Natural killer cell (primary cell): ENCODE results near the gene ZNF8. TPM values are rescaled to one million over a fixed set of nuclear protein-coding genes. Genes with fewer than 3 reads are reported as not detected.
A peak's percentile ranks its signal among the peaks of the same experiment; 100 is the strongest.

Source experiments
- ATAC-seq, 3 donors: fragments of 150-1000 bp in 2 of 3; fragments of 200-7000 bp in 1 of 3; cut with Tn5 transposase; 1 replicate in 1 of 3; 2 replicates in 2 of 3; pipeline ENCODE4 v1.10.0; 2021; ENCODE audit warnings: mild to moderate bottlenecking in 2 of 3, moderate library complexity in 2 of 3
- DNase-seq, 2 donors: peaks; one replicate each; pipeline versions ENCODE4 v3.0.0 to v3.0.0-alpha.2; 2013 to 2021; ENCODE audit warnings: mixed read lengths in 1 of 2
- H3K27ac ChIP-seq: one replicate; pipeline ENCODE4 v1.5.1; 2013; ENCODE audit warnings: mild to moderate bottlenecking, low read length
- H3K27me3 ChIP-seq: one replicate; pipeline ENCODE4 v1.6.1; 2013; ENCODE audit warnings: low read length; ENCODE audit not compliant: control insufficient read depth, insufficient read depth
- H3K36me3 ChIP-seq: one replicate; pipeline ENCODE4 v1.6.1; 2013; ENCODE audit warnings: low read length; ENCODE audit not compliant: control insufficient read depth, insufficient read depth
- H3K4me1 ChIP-seq: one replicate; pipeline ENCODE4 v1.6.1; 2013; ENCODE audit warnings: low read length; ENCODE audit not compliant: control insufficient read depth, insufficient read depth
- H3K4me3 ChIP-seq: one replicate; pipeline ENCODE4 v1.5.1; 2013; ENCODE audit warnings: low read length
- H3K9me3 ChIP-seq: one replicate; pipeline ENCODE4 v1.6.1; 2013; ENCODE audit warnings: low read length; ENCODE audit not compliant: control insufficient read depth, insufficient read depth
- H3K27ac Mint-ChIP-seq, 2 donors: one replicate each; pipeline ENCODE4 v1.8.0; 2022; ENCODE audit warnings: mild to moderate bottlenecking in 2 of 2, mixed read lengths in 2 of 2, moderate library complexity in 1 of 2
- H3K27me3 Mint-ChIP-seq, 2 donors: one replicate each; pipeline ENCODE4 v1.8.0; 2022; ENCODE audit warnings: low read depth in 2 of 2, mixed read lengths in 2 of 2
- H3K36me3 Mint-ChIP-seq: one replicate; pipeline ENCODE4 v1.8.0; 2022; ENCODE audit warnings: mixed read lengths
- H3K4me1 Mint-ChIP-seq, 2 donors: one replicate each; pipeline ENCODE4 v1.8.0; 2022; ENCODE audit warnings: mixed read lengths in 2 of 2
- H3K4me3 Mint-ChIP-seq: one replicate; pipeline ENCODE4 v1.8.0; 2022; ENCODE audit warnings: mild to moderate bottlenecking, moderate library complexity, mixed read lengths
- H3K9me3 Mint-ChIP-seq, 2 donors: one replicate each; pipeline ENCODE4 v1.8.0; 2022; ENCODE audit warnings: mixed read lengths in 2 of 2
- WGBS: methylation state at CpG from one replicate; pipeline ENCODE4 v1.1.7; 2013; ENCODE audit warnings: missing lambda C conversion rate; ENCODE audit not compliant: insufficient coverage; 5-methylcytosine and 5-hydroxymethylcytosine counted together
- intact Hi-C: fragments of 100-400 bp; cut with micrococcal nuclease; formaldehyde crosslinking; loops from one replicate; pipeline ENCODE4 v1.14.2; 2022
- total RNA-seq, 4 donors: library from RNA; stranded (reverse); fragments of 120-200 nt in 1 of 4; gene quantifications; one replicate each; pipeline versions ENCODE4 v1.2.3 to v1.2.4, GENCODE V29; 2013 to 2022
- TF ChIP-seq, protein P1 (sequence below): fragments of 200-600 bp; IDR thresholded peaks from one replicate; pipeline ENCODE4 v1.8.0; 2022; ENCODE audit warnings: antibody characterized with exemption

Gene ZNF8
- total RNA-seq, 3 donors from 2014 or later (not counting 1 experiment from before 2014, with no cell fraction given): 6.4 to 8.7 (median 7.7) TPM

DNA sequence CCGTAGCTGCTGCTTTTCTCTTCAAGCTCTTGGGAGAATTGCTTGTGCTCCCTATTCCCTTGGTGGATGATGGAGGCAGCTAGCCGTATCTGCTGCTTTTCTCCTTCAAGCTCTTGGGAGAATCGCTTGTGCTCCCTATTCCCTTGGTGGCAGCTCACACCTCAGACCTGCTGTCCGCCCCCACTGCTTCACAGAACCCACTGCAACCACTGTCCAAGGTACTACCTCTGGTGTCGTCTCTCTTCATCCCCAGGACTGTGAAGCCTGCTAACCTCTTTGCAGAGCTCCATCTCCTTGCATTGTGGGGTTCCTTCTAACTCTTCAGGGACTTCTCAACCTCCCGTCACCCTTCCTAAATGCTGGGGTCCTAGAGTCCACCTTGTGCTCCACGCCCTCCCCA is 21.9 kb downstream of the ZNF8 start:
- no peaks in the 10 kb centered on the region for H3K36me3 Mint-ChIP-seq
- intact Hi-C loops: no loop called here
- Histone ChIP-seq H3K36me3 (peaks cover 8% of the 10 kb centered on the region), H3K4me3 (no peak overlapping the region), H3K27me3 (no peaks in the 10 kb centered on the region), H3K4me1 (peaks cover 1% of the 10 kb centered on the region), H3K9me3 (peaks cover 5% of the 10 kb centered on the region), H3K27ac (no peak overlapping the region)
- no peaks in the 10 kb centered on the region for H3K27me3 Mint-ChIP-seq
- no peak overlapping the region for H3K4me3 Mint-ChIP-seq
- no peaks in the 10 kb centered on the region for H3K9me3 Mint-ChIP-seq
- ATAC-seq (no peak), DNase-seq (no peak)
- TF ChIP-seq, protein P1, sequence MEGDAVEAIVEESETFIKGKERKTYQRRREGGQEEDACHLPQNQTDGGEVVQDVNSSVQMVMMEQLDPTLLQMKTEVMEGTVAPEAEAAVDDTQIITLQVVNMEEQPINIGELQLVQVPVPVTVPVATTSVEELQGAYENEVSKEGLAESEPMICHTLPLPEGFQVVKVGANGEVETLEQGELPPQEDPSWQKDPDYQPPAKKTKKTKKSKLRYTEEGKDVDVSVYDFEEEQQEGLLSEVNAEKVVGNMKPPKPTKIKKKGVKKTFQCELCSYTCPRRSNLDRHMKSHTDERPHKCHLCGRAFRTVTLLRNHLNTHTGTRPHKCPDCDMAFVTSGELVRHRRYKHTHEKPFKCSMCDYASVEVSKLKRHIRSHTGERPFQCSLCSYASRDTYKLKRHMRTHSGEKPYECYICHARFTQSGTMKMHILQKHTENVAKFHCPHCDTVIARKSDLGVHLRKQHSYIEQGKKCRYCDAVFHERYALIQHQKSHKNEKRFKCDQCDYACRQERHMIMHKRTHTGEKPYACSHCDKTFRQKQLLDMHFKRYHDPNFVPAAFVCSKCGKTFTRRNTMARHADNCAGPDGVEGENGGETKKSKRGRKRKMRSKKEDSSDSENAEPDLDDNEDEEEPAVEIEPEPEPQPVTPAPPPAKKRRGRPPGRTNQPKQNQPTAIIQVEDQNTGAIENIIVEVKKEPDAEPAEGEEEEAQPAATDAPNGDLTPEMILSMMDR: no peak
- WGBS: 97% methylated on average over 7 of the region's 7 CpGs
- H3K4me1 Mint-ChIP-seq: peaks cover 13 to 19% of the 10 kb centered on the region in 2 donors
- no peak overlapping the region for H3K27ac Mint-ChIP-seq

DNA sequence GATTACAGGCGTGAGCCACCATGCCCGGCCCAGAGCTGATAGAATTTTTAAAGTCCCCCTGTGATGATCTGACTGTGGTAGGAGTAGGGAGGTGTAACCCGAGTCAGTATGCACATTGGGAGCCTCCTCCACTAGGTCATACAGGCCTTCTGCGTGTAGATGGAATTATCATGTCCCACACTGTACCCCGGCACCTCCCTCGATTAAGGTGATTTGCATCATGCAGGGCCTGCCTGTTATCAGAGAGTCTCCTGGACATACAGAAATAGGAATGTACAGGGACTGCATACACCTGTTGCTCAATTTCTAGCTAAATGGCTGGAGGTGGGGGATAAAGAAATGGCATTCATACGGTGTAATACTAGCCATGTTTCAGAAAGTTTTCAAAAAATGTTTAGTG is 25.5 kb downstream of the ZNF8 start:
- Mint-ChIP-seq H3K4me3 (peak overlapping the region; percentile 98), H3K27me3 (no peaks in the 10 kb centered on the region), H3K9me3 (no peaks in the 10 kb centered on the region), H3K4me1 (peaks cover 29 to 45% of the 10 kb centered on the region in 2 donors), H3K27ac (peak overlapping the region; percentile 99), H3K36me3 (no peaks in the 10 kb centered on the region)
- no peak overlapping the region for H3K4me3 ChIP-seq
- DNase-seq: no peak
- H3K36me3 ChIP-seq: peaks cover 33% of the 10 kb centered on the region
- TF ChIP-seq, protein P1: no peak
- WGBS: 98% methylated on average over 7 of the region's 7 CpGs
- H3K27me3 ChIP-seq: no peaks in the 10 kb centered on the region
- no peak for ATAC-seq
- peaks cover 5% of the 10 kb centered on the region for H3K9me3 ChIP-seq
- H3K4me1 ChIP-seq: peaks cover 10% of the 10 kb centered on the region
- peak overlapping the region; percentile 84 for H3K27ac ChIP-seq
- intact Hi-C loops: loop anchor here (2.0 kb wide), 1 partner anchor 121 kb away; the partner anchor contains the start of gene ZNF274

DNA sequence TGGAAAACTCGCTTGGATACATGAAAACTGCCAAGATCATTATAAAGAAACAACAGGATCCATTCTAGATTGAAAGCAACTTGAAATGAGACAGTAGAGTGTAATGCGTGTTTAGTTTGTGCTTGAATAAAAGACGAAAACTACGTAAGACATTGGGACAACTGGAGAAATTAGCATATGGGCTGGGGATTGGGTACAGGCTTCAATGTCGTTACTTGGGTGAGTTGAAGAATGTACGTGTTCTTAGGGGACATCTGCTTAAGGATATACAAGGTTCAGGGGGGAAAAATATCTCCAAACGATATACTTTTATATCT is 26.0 kb downstream of the ZNF8 start:
- H3K36me3 Mint-ChIP-seq: no peaks in the 10 kb centered on the region
- Histone ChIP-seq H3K4me3 (peak overlapping the region; percentile 60), H3K4me1 (peaks cover 10% of the 10 kb centered on the region), H3K36me3 (peaks cover 37% of the 10 kb centered on the region), H3K9me3 (peaks cover 5% of the 10 kb centered on the region), H3K27me3 (no peaks in the 10 kb centered on the region), H3K27ac (peak overlapping the region; percentile 84)
- TF ChIP-seq, protein P1: no peak
- intact Hi-C loops: loop anchor here (1.0 to 2.0 kb wide), 5 partner anchors 23 to 122 kb away; partner anchors contain the start of genes ZNF274, ZNF497, ZNF8 and ZNF837
- H3K27me3 Mint-ChIP-seq: no peaks in the 10 kb centered on the region
- H3K9me3 Mint-ChIP-seq: no peaks in the 10 kb centered on the region
- ATAC-seq (no peak), DNase-seq (no peak)
- peak overlapping the region; percentile 99 for H3K27ac Mint-ChIP-seq
- peaks cover 34 to 49% of the 10 kb centered on the region in 2 donors for H3K4me1 Mint-ChIP-seq
- 55% methylated on average over 5 of the region's 7 CpGs for WGBS
- peak overlapping the region; percentile 98 for H3K4me3 Mint-ChIP-seq
